CD14-positive monocyte (primary cell): ENCODE measurements around the gene WDR41. TPM values are rescaled to one million over a fixed set of nuclear protein-coding genes. Genes with fewer than 3 reads are reported as not detected.

Source experiments
- DNase-seq, 3 donors: peaks; one replicate each; pipeline ENCODE4 v3.0.0-alpha.2; 2011 to 2022
- H2AFZ ChIP-seq: 2 replicates; pipeline ENCODE4 v1.6.0; 2012; ENCODE audit warnings: mild to moderate bottlenecking, low read depth, low read length, inconsistent platforms; ENCODE audit not compliant: insufficient read depth, poor library complexity, severe bottlenecking
- H3K27ac ChIP-seq, 2 donors: 1 replicate in 1 of 2; 2 replicates in 1 of 2; pipeline ENCODE4 v1.5.1; 2012 to 2013; ENCODE audit warnings: low read length in 2 of 2, control low read depth in 1 of 2, inconsistent platforms in 1 of 2, low read depth in 1 of 2, mild to moderate bottlenecking in 1 of 2
- H3K27me3 ChIP-seq, 2 donors: one replicate each; pipeline versions ENCODE4 v1.6.0 to v1.6.1; 2011 to 2013; ENCODE audit warnings: low read length in 2 of 2; ENCODE audit not compliant: control insufficient read depth in 2 of 2, insufficient read depth in 2 of 2
- H3K36me3 ChIP-seq, 2 donors: replicated peaks in 1 of 2; 1 replicate in 1 of 2; 2 replicates in 1 of 2; pipeline versions ENCODE4 v1.5.1 to v1.6.1; 2012 to 2013; ENCODE audit warnings: low read length in 2 of 2, control low read depth in 1 of 2, inconsistent platforms in 1 of 2, mild to moderate bottlenecking in 1 of 2; ENCODE audit not compliant: insufficient read depth in 2 of 2, control insufficient read depth in 1 of 2
- H3K4me1 ChIP-seq, 2 donors: 1 replicate in 1 of 2; 2 replicates in 1 of 2; pipeline versions ENCODE4 v1.5.1 to v1.6.1; 2012 to 2013; ENCODE audit warnings: low read length in 2 of 2, control low read depth in 1 of 2, inconsistent platforms in 1 of 2, mild to moderate bottlenecking in 1 of 2, moderate library complexity in 1 of 2; ENCODE audit not compliant: insufficient read depth in 2 of 2, control insufficient read depth in 1 of 2
- H3K4me2 ChIP-seq: replicated peaks from 2 replicates; pipeline ENCODE3; 2012; ENCODE audit warnings: low read length, moderate library complexity, mild to moderate bottlenecking; ENCODE audit not compliant: poor library complexity, severe bottlenecking; ENCODE audit errors: extremely low read depth
- H3K4me3 ChIP-seq, 3 experiments: fragments of 200-600 bp in 1 of 3; sonication (generic) in 1 of 3; replicated peaks in 1 of 3; 1 replicate in 2 of 3; 2 replicates in 1 of 3; pipeline ENCODE4 v1.5.1; 2011 to 2013; ENCODE audit warnings: low read length in 3 of 3, mild to moderate bottlenecking in 3 of 3, control low read depth in 2 of 3, low read depth in 2 of 3, inconsistent platforms in 1 of 3, moderate library complexity in 1 of 3
- H3K79me2 ChIP-seq: 2 replicates; pipeline ENCODE4 v1.6.0; 2012; ENCODE audit warnings: mild to moderate bottlenecking, control low read depth, inconsistent platforms, low read length, moderate library complexity; ENCODE audit not compliant: insufficient read depth
- H3K9ac ChIP-seq: 2 replicates; pipeline ENCODE4 v1.6.0; 2017; ENCODE audit warnings: low read length, mild to moderate bottlenecking; ENCODE audit not compliant: insufficient read depth, poor library complexity, severe bottlenecking
- H3K9me3 ChIP-seq, 2 donors: replicated peaks in 1 of 2; 1 replicate in 1 of 2; 2 replicates in 1 of 2; pipeline versions ENCODE4 v1.5.1 to v1.6.1; 2012 to 2013; ENCODE audit warnings: low read length in 2 of 2, control low read depth in 1 of 2; ENCODE audit not compliant: control insufficient read depth in 1 of 2, insufficient read depth in 1 of 2
- H4K20me1 ChIP-seq: 2 replicates; pipeline ENCODE4 v1.6.0; 2012; ENCODE audit warnings: mild to moderate bottlenecking, low read length, control low read depth, moderate library complexity; ENCODE audit not compliant: insufficient read depth
- H3K27ac Mint-ChIP-seq, 7 donors: one replicate each; pipeline ENCODE4 v1.8.0; 2020; ENCODE audit warnings: mild to moderate bottlenecking in 7 of 7, mixed read lengths in 7 of 7, moderate library complexity in 6 of 7, inconsistent platforms in 2 of 7
- H3K27me3 Mint-ChIP-seq, 3 donors: one replicate each; pipeline ENCODE4 v1.8.0; 2021 to 2022; ENCODE audit warnings: low read depth in 3 of 3, mild to moderate bottlenecking in 3 of 3, mixed read lengths in 3 of 3, moderate library complexity in 3 of 3, inconsistent platforms in 1 of 3
- H3K36me3 Mint-ChIP-seq, 2 donors: one replicate each; pipeline ENCODE4 v1.8.0; 2020; ENCODE audit warnings: mixed read lengths in 2 of 2, inconsistent platforms in 1 of 2, mild to moderate bottlenecking in 1 of 2
- H3K4me1 Mint-ChIP-seq: one replicate; pipeline ENCODE4 v1.8.0; 2020; ENCODE audit warnings: mild to moderate bottlenecking, mixed read lengths
- H3K4me3 Mint-ChIP-seq, 2 donors: one replicate each; pipeline ENCODE4 v1.8.0; 2020; ENCODE audit warnings: mild to moderate bottlenecking in 2 of 2, mixed read lengths in 2 of 2, moderate library complexity in 1 of 2
- H3K9me3 Mint-ChIP-seq, 7 donors: one replicate each; pipeline ENCODE4 v1.8.0; 2020 to 2022; ENCODE audit warnings: mixed read lengths in 7 of 7, mild to moderate bottlenecking in 6 of 7, moderate library complexity in 6 of 7, inconsistent platforms in 2 of 7
- CTCF ChIP-seq: fragments of 200-600 bp; IDR thresholded peaks from one replicate; pipeline ENCODE4 v1.8.0; 2022; ENCODE audit warnings: antibody characterized with exemption, mild to moderate bottlenecking
- WGBS: methylation state at CpG from one replicate; pipeline ENCODE4 v1.1.5; 2013; ENCODE audit warnings: missing lambda C conversion rate; ENCODE audit not compliant: insufficient coverage; 5-methylcytosine and 5-hydroxymethylcytosine counted together
- intact Hi-C, 2 donors: fragments of 100-400 bp; cut with micrococcal nuclease; formaldehyde crosslinking; loops; one replicate each; pipeline versions ENCODE4 v1.15.0 to v1.15.1; 2023
- polyA plus RNA-seq, 3 donors: library from polyadenylated mRNA; depleted of rRNA in 1 of 3; unstranded in 2 of 3; stranded (reverse) in 1 of 3; fragments of 300-500 nt in 2 of 3; fragments of >200 nt in 1 of 3; fragmentation: Illumina TruSeq in 2 of 3; gene quantifications; 1 replicate in 2 of 3; 2 replicates in 1 of 3; pipeline ENCODE4 v1.2.3, GENCODE V29; 2012 to 2021

The WDR41 gene
- polyA plus RNA-seq, 3 donors, result 19.6 to 64.0 (median 47.5) TPM

- Histone ChIP-seq H3K4me3 (no peak overlapping the region), H3K79me2 (no peaks in the 10 kb centered on the region), H3K36me3 (no peaks in the 10 kb centered on the region), H2AFZ (no peak overlapping the region), H3K4me2 (no peak overlapping the region), H3K27ac (no peak overlapping the region), H3K4me1 (peaks cover 0 to 3% of the 10 kb centered on the region in 2 donors), H4K20me1 (no peaks in the 10 kb centered on the region), H3K27me3 (no peaks in the 10 kb centered on the region), H3K9me3 (no peaks in the 10 kb centered on the region), H3K9ac (no peak overlapping the region)
- no peak for DNase-seq
- no CpG with 5 or more reads among the region's 7 CpGs for WGBS
- Mint-ChIP-seq H3K27me3 (peaks cover 0 to 2% (median 2%) of the 10 kb centered on the region in 3 donors), H3K9me3 (no peaks in the 10 kb centered on the region), H3K36me3 (no peaks in the 10 kb centered on the region), H3K4me1 (no peaks in the 10 kb centered on the region), H3K27ac (no peak overlapping the region), H3K4me3 (no peak overlapping the region)
- no peak for TF ChIP-seq CTCF
- intact Hi-C loops, result no loop called here
Observed at GRCh38 chr5:77413049-77413448, 79.1 kb downstream of the WDR41 start.

- Histone ChIP-seq H3K4me3 (no peak overlapping the region), H2AFZ (no peak overlapping the region), H3K9ac (no peak overlapping the region), H3K9me3 (no peaks in the 10 kb centered on the region), H4K20me1 (no peaks in the 10 kb centered on the region), H3K4me1 (peaks cover 0 to 3% of the 10 kb centered on the region in 2 donors), H3K27me3 (no peaks in the 10 kb centered on the region), H3K79me2 (no peaks in the 10 kb centered on the region), H3K27ac (no peak overlapping the region), H3K36me3 (no peaks in the 10 kb centered on the region), H3K4me2 (no peak overlapping the region)
- no peak for DNase-seq
- no peak for TF ChIP-seq CTCF
- intact Hi-C loops, result no loop called here
- no peak overlapping the region for H3K4me3 Mint-ChIP-seq
- H3K4me1 Mint-ChIP-seq, result no peaks in the 10 kb centered on the region
- WGBS, result 49% methylated on average over 2 of the region's 10 CpGs
- H3K9me3 Mint-ChIP-seq, result peaks cover 0 to 1% (median 0%) of the 10 kb centered on the region in 7 donors
- H3K27ac Mint-ChIP-seq, result no peak overlapping the region
- H3K36me3 Mint-ChIP-seq, result no peaks in the 10 kb centered on the region
- H3K27me3 Mint-ChIP-seq, result peaks cover 0 to 2% (median 0%) of the 10 kb centered on the region in 3 donors
Observed at GRCh38 chr5:77409870-77410621, 82.1 kb downstream of the WDR41 start.
